HG03064 (cell line): ENCODE measurements around the gene NUP160.
"Not testable (repeated sequence)": the region's sequence is repeated elsewhere in the genome, so short reads cannot be mapped to it uniquely, and the experiment has no call there.

ENCODE experiments used
- ATAC-seq: cut with Tn5 transposase; IDR thresholded peaks from one replicate; pipeline ENCODE4 v1.9.1; 2021; ENCODE audit warnings: low read depth; ENCODE audit not compliant: unreplicated experiment

Gene NUP160

GRCh38 chr11:47791774-47792430, 56.2 kb downstream of the NUP160 start:
- no peak for ATAC-seq

GRCh38 chr11:47790017-47790416, 58.1 kb downstream of the NUP160 start:
- not testable (repeated sequence) for ATAC-seq

GRCh38 chr11:47788181-47788580, 60.0 kb downstream of the NUP160 start:
- ATAC-seq: no peak

GRCh38 chr11:47786373-47786772, 61.8 kb downstream of the NUP160 start:
- no peak for ATAC-seq

- no peak for ATAC-seq
Observed at GRCh38 chr11:47784785-47785381, 63.3 kb downstream of the NUP160 start.

GRCh38 chr11:47783087-47783610, 65.0 kb downstream of the NUP160 start:
- ATAC-seq: no peak

GRCh38 chr11:47778878-47779483, 69.2 kb downstream of the NUP160 start:
- ATAC-seq: no peak

- ATAC-seq: no peak
Observed at GRCh38 chr11:47775240-47775869, 72.8 kb downstream of the NUP160 start.

- no peak for ATAC-seq
Observed at GRCh38 chr11:47773882-47774281, 74.3 kb downstream of the NUP160 start.

GRCh38 chr11:47769556-47769955, 78.6 kb downstream of the NUP160 start:
- not testable (repeated sequence) for ATAC-seq

- ATAC-seq: no peak
Observed at GRCh38 chr11:47768101-47768612, 80.0 kb downstream of the NUP160 start.

GRCh38 chr11:47766509-47767227, 81.5 kb downstream of the NUP160 start:
- ATAC-seq: peak; percentile 33

GRCh38 chr11:47765086-47765485, 83.1 kb downstream of the NUP160 start:
- no peak for ATAC-seq

- ATAC-seq: not testable (repeated sequence)
Observed at GRCh38 chr11:47759291-47759690, 88.9 kb downstream of the NUP160 start.

GRCh38 chr11:47756208-47756607, 91.9 kb downstream of the NUP160 start:
- no peak for ATAC-seq

- no peak for ATAC-seq
Observed at GRCh38 chr11:47750725-47751124, 97.4 kb downstream of the NUP160 start.

GRCh38 chr11:47742494-47742893, 105.7 kb downstream of the NUP160 start:
- not testable (repeated sequence) for ATAC-seq

GRCh38 chr11:47737817-47738216, 110.3 kb downstream of the NUP160 start:
- ATAC-seq: not testable (repeated sequence)

GRCh38 chr11:47732271-47732670, 115.9 kb downstream of the NUP160 start:
- no peak for ATAC-seq

- no peak for ATAC-seq
Observed at GRCh38 chr11:47731475-47731874, 116.7 kb downstream of the NUP160 start.
